H9 (cell line): ENCODE measurements around the gene BAIAP2. TPM values are rescaled to one million over a fixed set of nuclear protein-coding genes. Genes with fewer than 3 reads are reported as not detected.
A peak's percentile ranks its signal among the peaks of the same experiment; 100 is the strongest.

Experiments used
- DNase-seq: peaks from one replicate; pipeline ENCODE4 v3.0.0-alpha.2; 2017
- H2AFZ ChIP-seq: one replicate; pipeline ENCODE4 v1.6.1; 2013; ENCODE audit warnings: mild to moderate bottlenecking, low read length, control low read depth, moderate library complexity
- H2AK5ac ChIP-seq: 2 replicates; pipeline ENCODE4 v1.6.1; 2013; ENCODE audit warnings: low read length, control low read depth, mixed read lengths; ENCODE audit not compliant: insufficient read length
- H2BK120ac ChIP-seq: one replicate; pipeline ENCODE4 v1.6.1; 2013; ENCODE audit warnings: low read depth, mild to moderate bottlenecking, low read length, control low read depth, inconsistent platforms; ENCODE audit not compliant: poor library complexity, severe bottlenecking
- H2BK12ac ChIP-seq: 2 replicates; pipeline ENCODE4 v1.6.1; 2013; ENCODE audit warnings: low read length, control low read depth, mixed read lengths, low read depth; ENCODE audit not compliant: insufficient read length
- H2BK15ac ChIP-seq: 2 replicates; pipeline ENCODE4 v1.6.1; 2013; ENCODE audit warnings: low read depth, low read length, control low read depth
- H2BK20ac ChIP-seq: one replicate; pipeline ENCODE4 v1.6.1; 2013; ENCODE audit warnings: low read depth, mild to moderate bottlenecking, low read length, control low read depth, inconsistent platforms; ENCODE audit not compliant: poor library complexity, severe bottlenecking
- H2BK5ac ChIP-seq: 2 replicates; pipeline ENCODE4 v1.6.1; 2013; ENCODE audit warnings: low read length, control low read depth, mixed read lengths; ENCODE audit not compliant: insufficient read length
- H3K14ac ChIP-seq: 2 replicates; pipeline ENCODE4 v1.6.1; 2013; ENCODE audit warnings: low read length, control low read depth; ENCODE audit not compliant: insufficient read depth
- H3K18ac ChIP-seq: 2 replicates; pipeline ENCODE4 v1.6.1; 2013; ENCODE audit warnings: low read depth, mild to moderate bottlenecking, mixed read lengths, low read length, control low read depth; ENCODE audit not compliant: insufficient read length
- H3K23ac ChIP-seq: 2 replicates; pipeline ENCODE4 v1.6.1; 2013; ENCODE audit warnings: low read length, control low read depth, mixed read lengths, low read depth; ENCODE audit not compliant: insufficient read length
- H3K23me2 ChIP-seq: 2 replicates; pipeline ENCODE4 v1.6.1; 2013; ENCODE audit warnings: low read depth, mild to moderate bottlenecking, mixed read lengths, low read length, control low read depth; ENCODE audit not compliant: insufficient read length, poor library complexity, severe bottlenecking
- H3K27ac ChIP-seq: 2 replicates; pipeline ENCODE4 v1.5.1; 2013; ENCODE audit warnings: low read length, control low read depth, mixed read lengths, low read depth; ENCODE audit not compliant: insufficient read length
- H3K27me3 ChIP-seq: 2 replicates; pipeline ENCODE4 v1.6.1; 2013; ENCODE audit warnings: low read length, control low read depth, inconsistent platforms; ENCODE audit not compliant: insufficient read depth
- H3K4ac ChIP-seq: 2 replicates; pipeline ENCODE4 v1.6.1; 2013; ENCODE audit warnings: low read depth, mild to moderate bottlenecking, control low read depth, inconsistent platforms, low read length, moderate library complexity
- H3K4me1 ChIP-seq: 2 replicates; pipeline ENCODE4 v1.6.1; 2013; ENCODE audit warnings: low read length, control low read depth, inconsistent platforms; ENCODE audit not compliant: insufficient read depth
- H3K4me2 ChIP-seq: 2 replicates; pipeline ENCODE4 v1.6.1; 2013; ENCODE audit warnings: low read length, control low read depth, mixed read lengths; ENCODE audit not compliant: insufficient read length, insufficient read depth
- H3K56ac ChIP-seq: 2 replicates; pipeline ENCODE4 v1.6.1; 2013; ENCODE audit warnings: low read depth, mild to moderate bottlenecking, mixed read lengths, low read length, control low read depth; ENCODE audit not compliant: insufficient read length
- H3K79me1 ChIP-seq: 2 replicates; pipeline ENCODE4 v1.6.1; 2013; ENCODE audit warnings: low read depth, mild to moderate bottlenecking, moderate library complexity, low read length, control low read depth, inconsistent platforms; ENCODE audit not compliant: insufficient read depth, poor library complexity, severe bottlenecking
- H3K79me2 ChIP-seq: 2 replicates; pipeline ENCODE4 v1.6.1; 2013; ENCODE audit warnings: low read length, control low read depth, inconsistent platforms; ENCODE audit not compliant: insufficient read depth
- H3K9ac ChIP-seq: 2 replicates; pipeline ENCODE4 v1.6.1; 2013; ENCODE audit warnings: low read length, control low read depth, mixed read lengths; ENCODE audit not compliant: insufficient read length; ENCODE audit errors: extremely low read depth
- H3K9me3 ChIP-seq: one replicate; pipeline ENCODE4 v1.6.1; 2013; ENCODE audit warnings: low read depth, low read length, inconsistent platforms; ENCODE audit not compliant: control insufficient read depth
- H3T11ph ChIP-seq: one replicate; pipeline ENCODE4 v1.6.1; 2013; ENCODE audit warnings: mild to moderate bottlenecking, low read length, control low read depth, inconsistent platforms
- H4K20me1 ChIP-seq: one replicate; pipeline ENCODE4 v1.6.1; 2013; ENCODE audit not compliant: control insufficient read depth, insufficient read length, insufficient read depth
- H4K5ac ChIP-seq: 2 replicates; pipeline ENCODE4 v1.6.1; 2013; ENCODE audit warnings: low read depth, mild to moderate bottlenecking, mixed read lengths, low read length, control low read depth; ENCODE audit not compliant: insufficient read length
- H4K8ac ChIP-seq: replicated peaks from 2 replicates; pipeline ENCODE4 v1.6.1; 2013; ENCODE audit warnings: low read length, control low read depth, mixed read lengths, low read depth; ENCODE audit not compliant: insufficient read length
- H4K91ac ChIP-seq: 2 replicates; pipeline ENCODE4 v1.6.1; 2013; ENCODE audit warnings: low read depth, mild to moderate bottlenecking, moderate library complexity, mixed read lengths, low read length, control low read depth; ENCODE audit not compliant: insufficient read length
- H3K27ac Mint-ChIP-seq, 3 experiments: 2 replicates in 2 of 3; 3 replicates in 1 of 3; pipeline ENCODE4 v1.8.0; 2020 to 2021; ENCODE audit warnings: mixed read lengths in 3 of 3, mild to moderate bottlenecking in 1 of 3, moderate library complexity in 1 of 3
- H3K27me3 Mint-ChIP-seq: 2 replicates; pipeline ENCODE4 v1.8.0; 2021; ENCODE audit warnings: low read depth, mild to moderate bottlenecking, moderate library complexity, mixed read lengths
- H3K36me3 Mint-ChIP-seq, 3 experiments: 2 replicates in 2 of 3; 3 replicates in 1 of 3; pipeline ENCODE4 v1.8.0; 2020 to 2021; ENCODE audit warnings: low read depth in 3 of 3, mixed read lengths in 3 of 3; ENCODE audit not compliant: insufficient read depth in 1 of 3
- H3K4me1 Mint-ChIP-seq, 2 experiments: 2 replicates each; pipeline ENCODE4 v1.8.0; 2020; ENCODE audit warnings: mixed read lengths in 2 of 2
- H3K4me3 Mint-ChIP-seq, 2 experiments: 2 replicates in 1 of 2; 3 replicates in 1 of 2; pipeline ENCODE4 v1.8.0; 2020 to 2021; ENCODE audit warnings: mild to moderate bottlenecking in 2 of 2, mixed read lengths in 2 of 2, moderate library complexity in 1 of 2
- H3K9me3 Mint-ChIP-seq, 2 experiments: 2 replicates in 1 of 2; 3 replicates in 1 of 2; pipeline ENCODE4 v1.8.0; 2020; ENCODE audit warnings: mild to moderate bottlenecking in 2 of 2, mixed read lengths in 2 of 2, moderate library complexity in 1 of 2
- CTCF ChIP-seq: fragments of 200-600 bp; sonication (generic); conservative IDR thresholded peaks from 3 replicates; pipeline ENCODE4 v1.8.0; 2021; ENCODE audit warnings: antibody characterized with exemption, mild to moderate bottlenecking
- WGBS: extraction: QIAGEN DNeasy Blood & Tissue Kit; methylation state at CpG from one replicate; pipeline ENCODE4 v1.1.7; 2013; ENCODE audit warnings: missing lambda C conversion rate, low lambda C conversion rate, mixed read lengths; ENCODE audit not compliant: insufficient read length; ENCODE audit errors: extremely low coverage; 5-methylcytosine and 5-hydroxymethylcytosine counted together
- total RNA-seq: library from RNA; stranded (reverse); gene quantifications from 2 replicates; pipeline ENCODE4 v1.2.1, GENCODE V29; 2021

Gene BAIAP2
- total RNA-seq, 1 experiment from 2014 or later = 27.8 TPM

GRCh38 chr17:81036197-81036941, 1.4 kb downstream of the BAIAP2 start:
- no peak overlapping the region for H4K5ac ChIP-seq
- H2BK12ac ChIP-seq = no peak overlapping the region
- H4K8ac ChIP-seq = no peak overlapping the region
- no peaks in the 10 kb centered on the region for H3K9me3 ChIP-seq
- H3K27me3 ChIP-seq = peaks cover 2% of the 10 kb centered on the region; the same call in 1 of the 2 replicates
- no peak overlapping the region for H2BK20ac ChIP-seq
- no peak overlapping the region for H3K14ac ChIP-seq
- H3K23me2 ChIP-seq = peaks cover 9% of the 10 kb centered on the region
- H3K18ac ChIP-seq = no peak overlapping the region
- Mint-ChIP-seq H3K27ac (no peak overlapping the region), H3K4me1 (peaks cover 31 to 47% of the 10 kb centered on the region in 2 experiments), H3K4me3 (peak overlapping the region; percentile 82 to 89), H3K36me3 (peaks cover 2 to 21% (median 11%) of the 10 kb centered on the region in 3 experiments; a peak in 6 of 7 replicates), H3K9me3 (no peaks in the 10 kb centered on the region; a peak in 1 of 5 replicates), H3K27me3 (peaks cover 25% of the 10 kb centered on the region)
- no peak overlapping the region for H3K56ac ChIP-seq
- H3K4me2 ChIP-seq = peak overlapping the region; percentile 67
- no peaks in the 10 kb centered on the region for H4K20me1 ChIP-seq
- no peak overlapping the region for H3K23ac ChIP-seq
- no peak overlapping the region for H2AK5ac ChIP-seq
- H3K79me2 ChIP-seq = no peaks in the 10 kb centered on the region; the same call in 1 of the 2 replicates
- H3K4me1 ChIP-seq = peaks cover 4% of the 10 kb centered on the region; the same call in 1 of the 2 replicates
- no peak overlapping the region for H3K4ac ChIP-seq
- no peak overlapping the region for H2BK120ac ChIP-seq
- no peak for TF ChIP-seq CTCF
- no peak overlapping the region for H4K91ac ChIP-seq
- no CpG with 5 or more reads among the region's 24 CpGs for WGBS
- no peak overlapping the region for H3K27ac ChIP-seq
- no peaks in the 10 kb centered on the region for H3K79me1 ChIP-seq
- H2AFZ ChIP-seq = no peak overlapping the region
- H3K9ac ChIP-seq = no peak overlapping the region
- no peak overlapping the region for H2BK15ac ChIP-seq
- H2BK5ac ChIP-seq = no peak overlapping the region
- H3T11ph ChIP-seq = no peak overlapping the region
- DNase-seq = no peak
